ENCODE data around the gene DNAJC13.

Gene DNAJC13

DNA sequence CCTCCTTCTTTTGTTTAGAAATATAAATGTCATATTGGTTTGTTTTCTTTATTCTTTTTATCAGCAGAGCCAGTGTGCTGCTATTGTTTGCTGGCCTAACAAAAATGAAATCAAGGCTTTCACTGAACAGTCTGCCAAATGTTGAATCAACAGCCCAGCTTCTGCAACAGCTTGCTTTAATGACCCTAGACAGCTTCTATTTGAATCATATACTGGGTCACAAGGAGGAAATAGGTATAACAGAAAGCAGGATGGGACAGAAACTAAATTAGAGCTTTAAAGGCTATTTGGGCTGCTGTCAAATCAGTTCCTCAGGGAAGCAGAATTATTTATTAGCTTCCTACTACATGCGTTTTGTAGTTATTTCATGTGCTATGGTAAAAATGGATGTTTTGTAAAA lies 12.1 kb upstream of the DNAJC13 start:
- DNase-seq (ENCODE audit: low read depth, low spot score) = no peak

DNA sequence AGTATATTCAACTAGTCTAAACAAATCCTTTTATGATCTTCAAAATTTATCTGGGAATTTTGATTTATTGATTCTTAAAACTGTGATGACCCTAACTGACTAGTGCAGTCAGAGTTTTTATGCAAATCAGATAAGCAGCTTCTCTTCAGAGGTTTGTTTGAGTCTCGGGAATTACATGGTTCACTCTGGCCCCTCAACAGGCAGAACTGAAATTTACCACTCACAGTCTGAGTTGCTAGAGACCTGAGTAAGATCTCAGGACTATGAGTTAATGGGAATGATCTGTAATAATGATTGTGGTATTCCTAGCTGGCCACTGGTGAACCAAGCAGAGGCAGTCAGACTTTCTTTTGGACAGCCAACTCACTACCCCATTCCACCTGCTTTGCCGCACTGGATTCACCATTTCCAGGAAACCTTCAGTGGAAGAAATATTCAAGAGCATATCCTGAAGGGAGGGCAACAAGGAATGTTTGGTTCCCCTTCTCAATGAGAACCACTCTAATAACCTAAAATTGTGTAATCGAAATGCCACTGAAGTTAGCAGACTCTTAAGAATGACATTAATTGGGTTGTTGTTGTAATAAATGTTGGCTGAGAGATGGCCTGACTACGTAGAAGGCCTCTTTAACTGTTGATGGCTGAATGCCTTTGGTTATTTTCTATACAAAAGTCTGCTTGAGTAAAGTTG lies 11.5 kb upstream of the DNAJC13 start:
- no peak for DNase-seq (ENCODE audit: low read depth, low spot score)

DNA sequence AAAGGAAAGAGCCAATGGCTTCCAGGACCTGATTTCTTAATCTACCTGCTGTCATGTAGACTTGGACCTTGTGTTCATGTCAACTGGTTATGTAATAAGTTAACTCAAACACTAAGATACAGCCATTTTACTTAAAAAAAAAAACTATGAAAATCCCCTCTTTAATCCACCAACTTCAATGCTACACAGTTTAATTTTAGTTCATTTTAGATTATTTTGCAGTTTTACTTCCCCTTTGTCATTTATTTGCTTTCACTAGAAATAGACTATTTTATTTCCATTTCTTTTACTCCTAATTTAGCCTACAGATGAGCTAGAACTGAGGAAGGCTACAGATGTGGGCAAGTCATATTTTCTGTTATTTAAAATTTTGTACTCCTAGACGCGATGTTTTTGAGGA lies 10.7 kb upstream of the DNAJC13 start:
- no peak for DNase-seq (ENCODE audit: low read depth, low spot score)

DNA sequence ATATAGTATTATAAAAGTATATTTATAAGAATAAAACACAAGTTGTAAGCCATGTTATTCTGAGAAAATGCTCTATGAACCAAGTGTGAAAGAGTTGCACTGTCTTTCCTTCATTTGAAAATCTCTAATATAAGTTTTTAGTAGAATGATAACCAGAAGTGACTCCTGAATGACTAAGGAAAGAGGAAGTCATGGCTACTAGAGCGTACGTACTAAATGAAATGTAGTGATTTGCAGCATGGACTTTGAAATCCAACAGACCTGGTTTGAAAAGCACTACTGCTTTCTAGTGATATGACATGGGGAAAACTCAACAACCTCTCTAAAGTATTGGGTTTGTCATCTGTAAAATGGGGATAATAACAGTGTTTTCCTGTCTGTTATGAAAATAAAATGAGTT lies 10.3 kb upstream of the DNAJC13 start:
- DNase-seq (ENCODE audit: low read depth, low spot score) = no peak

DNA sequence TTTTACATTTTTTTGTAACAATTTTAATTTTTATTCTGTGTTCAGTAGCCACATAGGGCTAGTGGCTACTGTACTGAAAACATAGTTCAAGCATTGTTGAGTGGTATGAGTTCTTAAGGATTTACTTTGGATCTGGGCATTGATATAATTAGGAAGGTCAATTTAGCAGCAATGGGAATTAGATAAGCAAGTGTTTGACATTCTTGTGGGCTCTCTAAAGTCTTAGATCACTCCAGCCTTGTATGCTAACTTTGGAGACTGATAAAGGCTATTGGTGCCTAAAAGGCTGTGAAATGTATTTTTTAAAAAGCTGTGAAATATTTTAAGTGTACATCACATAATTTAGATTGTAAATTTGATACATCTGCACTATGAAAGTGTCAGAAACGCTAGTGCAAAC lies 2.5 kb upstream of the DNAJC13 start:
- no peak for DNase-seq (ENCODE audit: low read depth, low spot score)

DNA sequence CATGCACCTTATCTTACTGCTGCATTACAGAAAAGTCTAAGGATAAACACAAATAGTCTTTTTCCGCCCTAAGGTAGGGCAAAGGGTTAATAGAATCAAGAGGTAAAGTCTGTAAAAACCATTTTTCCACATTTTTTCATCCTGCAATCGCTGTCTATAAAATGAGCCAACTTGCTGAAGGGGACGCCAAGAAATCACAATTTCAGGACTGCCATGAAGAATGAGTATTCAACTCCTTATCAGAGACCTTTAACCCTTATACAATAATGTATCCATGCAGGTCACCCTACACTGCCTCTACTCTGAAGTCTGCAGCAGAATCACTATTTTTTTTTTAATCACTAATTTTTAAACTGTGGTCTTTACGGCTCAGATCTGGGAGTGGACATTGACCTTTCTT lies 1.1 kb upstream of the DNAJC13 start:
- no peak for DNase-seq (ENCODE audit: low read depth, low spot score)

DNA sequence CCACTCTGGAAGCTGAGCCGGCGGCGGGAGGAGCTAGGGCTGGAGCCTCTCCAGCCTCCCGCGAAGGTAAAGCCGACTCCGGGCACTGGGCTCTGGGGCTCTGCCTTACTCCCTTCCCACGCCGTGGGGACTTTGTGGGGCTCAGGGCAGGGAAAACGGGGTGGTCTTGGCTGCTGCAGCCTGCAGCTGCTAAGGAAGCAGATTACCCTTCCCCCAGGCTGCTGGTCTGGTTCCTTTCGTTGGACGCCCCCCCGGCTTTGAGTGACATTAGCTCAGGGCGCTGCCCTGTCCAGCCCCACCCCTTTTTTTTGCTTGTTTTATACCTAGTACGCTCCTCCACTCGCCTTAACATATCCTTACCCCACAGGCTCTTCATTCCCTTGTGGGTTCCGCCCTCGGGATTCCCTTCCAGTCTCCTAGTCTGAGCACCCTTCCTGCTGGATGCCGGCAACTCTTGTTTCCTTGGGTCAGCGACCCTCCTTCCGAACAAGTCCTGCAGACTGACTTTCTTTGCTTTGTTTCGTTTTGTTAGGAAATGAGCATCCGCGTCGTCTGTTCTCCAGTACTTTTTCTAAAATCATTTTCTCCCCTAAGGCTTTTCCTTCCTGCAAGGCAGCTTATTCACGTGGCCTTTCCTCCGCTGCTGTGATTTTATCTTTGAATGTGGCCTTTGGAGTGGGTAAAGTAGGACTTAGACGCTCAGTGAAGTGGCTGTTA lies 551 bp downstream of the DNAJC13 start:
- no peak for DNase-seq (ENCODE audit: low read depth, low spot score)

DNA sequence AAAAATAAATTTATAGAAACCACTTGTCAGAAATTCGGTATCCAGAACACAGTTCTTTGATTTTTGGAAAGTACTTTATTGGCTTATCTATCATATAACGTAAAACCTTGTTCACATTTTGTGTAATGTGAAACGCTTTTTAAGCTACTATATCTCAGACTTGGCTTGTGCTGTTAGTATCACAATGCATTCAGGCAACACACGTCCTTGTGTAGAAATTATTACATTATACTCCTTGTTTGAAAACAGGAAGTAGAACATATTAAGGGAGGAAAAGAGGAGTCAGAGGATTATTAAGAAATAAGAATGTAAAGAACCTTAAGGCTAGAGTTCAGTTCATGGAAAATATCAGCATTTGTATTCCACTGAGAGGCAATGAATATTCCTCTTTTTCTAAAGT lies 1.6 kb downstream of the DNAJC13 start:
- no peak for DNase-seq (ENCODE audit: low read depth, low spot score)

DNA sequence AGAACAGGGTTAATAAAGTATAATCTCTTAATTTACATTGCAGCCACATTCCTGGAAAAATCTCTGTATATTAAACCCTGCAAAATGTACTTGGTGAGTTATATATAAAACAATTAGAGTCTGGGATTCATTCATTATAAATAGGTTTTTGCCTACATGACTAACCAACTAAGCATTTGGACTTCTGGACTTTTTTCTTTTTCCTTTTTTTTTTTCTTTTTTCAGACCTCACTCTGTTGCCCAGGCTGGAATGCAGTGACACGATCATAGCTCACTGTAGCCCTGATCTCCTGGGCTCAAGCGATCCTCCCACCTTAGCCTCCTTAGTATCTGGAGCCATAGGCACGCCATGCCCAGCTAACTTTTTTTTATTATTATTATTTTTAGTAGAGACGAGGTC lies 4.5 kb downstream of the DNAJC13 start:
- no peak for DNase-seq (ENCODE audit: low read depth, low spot score)

DNA sequence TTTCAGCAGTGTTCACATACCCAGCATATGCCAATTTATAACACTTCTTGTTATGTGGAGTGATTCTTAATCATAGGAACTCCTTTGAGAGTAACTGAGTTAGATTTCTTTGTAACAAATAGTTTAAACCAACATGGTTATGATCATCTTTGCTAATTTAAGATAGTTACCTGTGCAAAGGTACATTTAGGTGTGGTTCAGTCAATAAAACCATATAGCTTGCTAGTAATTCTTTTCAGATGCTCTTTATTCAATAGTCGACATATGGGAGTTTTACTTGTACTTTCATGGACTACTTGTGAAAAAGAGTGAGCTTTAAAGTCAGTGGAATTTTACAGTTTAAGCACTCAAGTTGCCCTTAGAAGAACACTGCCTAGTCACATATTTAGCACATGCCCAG lies 5.2 kb downstream of the DNAJC13 start:
- DNase-seq (ENCODE audit: low read depth, low spot score) = no peak

DNA sequence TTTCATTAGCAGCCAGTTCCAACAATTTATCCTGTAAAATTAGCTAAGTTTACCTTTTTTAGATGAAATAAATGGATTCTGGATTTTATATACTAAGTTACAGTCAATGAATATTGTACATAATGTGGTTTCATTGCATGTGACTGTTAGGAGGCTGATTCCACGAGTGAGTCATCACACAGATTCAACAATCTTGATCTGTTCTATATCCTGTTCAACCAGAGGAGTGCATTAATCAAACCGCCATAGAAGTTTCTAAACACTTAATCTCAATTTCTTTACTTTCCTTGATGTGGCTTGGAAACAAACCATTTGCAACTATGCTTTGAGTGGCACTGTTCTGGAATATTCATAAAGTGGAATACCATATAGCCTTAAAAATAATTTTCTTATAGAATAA lies 15.3 kb downstream of the DNAJC13 start:
- DNase-seq (ENCODE audit: low read depth, low spot score) = no peak

DNA sequence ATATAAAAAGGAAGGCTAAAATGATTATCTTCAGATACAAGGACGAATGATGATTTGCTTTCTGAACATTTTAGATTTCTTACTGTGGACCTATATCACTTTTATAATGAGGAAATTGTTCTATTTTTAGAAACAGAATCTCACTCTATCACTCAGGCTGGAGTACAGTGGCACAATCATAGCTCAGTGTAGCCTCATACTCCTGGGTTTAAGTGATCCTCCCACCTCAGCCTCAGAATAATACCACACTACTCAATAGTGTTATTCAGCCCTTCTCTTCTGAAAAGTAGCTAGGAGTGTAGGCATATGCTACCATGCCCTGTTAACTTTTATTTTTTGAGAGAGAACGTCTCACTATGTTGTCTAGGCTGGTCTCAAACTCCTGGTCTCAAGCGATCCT lies 15.8 kb downstream of the DNAJC13 start:
- DNase-seq (ENCODE audit: low read depth, low spot score) = no peak

DNA sequence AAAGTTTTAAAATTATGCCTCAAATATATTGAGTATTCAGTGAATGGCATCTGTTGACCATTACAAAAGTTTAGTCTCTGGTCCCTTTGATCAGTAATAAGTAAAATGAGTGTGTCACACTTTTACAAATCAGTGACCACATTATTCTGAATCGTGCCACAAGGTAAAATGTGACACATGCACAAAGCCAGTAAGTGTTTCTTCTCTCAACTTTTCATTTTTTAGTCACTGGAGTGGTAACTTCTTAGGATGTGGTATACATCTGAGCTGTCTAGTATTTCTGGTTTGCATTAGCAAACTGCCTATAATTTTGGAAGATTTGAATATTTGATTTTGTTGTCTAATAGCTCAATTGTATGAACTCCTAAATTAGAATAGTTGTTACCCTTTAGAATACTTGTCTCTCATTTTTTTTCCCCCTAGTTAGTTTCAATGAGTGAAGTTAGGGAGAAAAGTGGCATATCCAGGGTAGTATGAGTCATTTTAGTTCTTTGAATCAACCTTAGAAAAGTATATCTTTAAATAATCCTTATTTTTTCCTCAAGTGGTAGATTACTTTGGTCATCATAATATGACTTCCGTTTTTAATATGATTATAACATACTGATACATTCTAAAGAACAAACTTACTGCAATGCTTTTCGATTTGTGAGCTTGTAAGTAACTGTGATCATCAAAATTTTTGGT lies 18.1 kb downstream of the DNAJC13 start:
- no peak for DNase-seq (ENCODE audit: low read depth, low spot score)

DNA sequence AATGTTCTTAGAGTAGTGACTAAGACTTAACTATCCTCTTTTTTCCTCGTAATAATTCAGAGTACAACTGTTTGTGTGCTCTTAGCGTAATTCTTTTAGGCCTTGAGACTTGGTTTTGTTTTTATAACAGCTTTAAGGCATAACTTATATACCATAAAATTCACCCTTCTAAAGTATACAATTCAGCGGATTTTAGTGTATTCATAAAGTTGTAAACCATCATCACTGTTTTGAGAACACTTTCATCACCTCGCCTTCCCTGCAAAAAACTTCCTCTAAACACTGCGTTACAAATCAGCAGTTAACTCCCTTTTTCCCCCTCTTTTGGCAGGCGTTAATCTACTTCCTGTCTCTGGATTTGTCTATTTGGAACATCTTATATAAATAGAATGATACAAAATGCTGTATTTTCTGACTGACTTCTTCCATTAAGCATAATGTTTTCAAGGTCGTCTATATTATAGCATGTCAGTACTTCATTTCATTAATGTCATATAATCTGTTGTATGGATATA lies 18.7 kb downstream of the DNAJC13 start:
- no peak for DNase-seq (ENCODE audit: low read depth, low spot score)

DNA sequence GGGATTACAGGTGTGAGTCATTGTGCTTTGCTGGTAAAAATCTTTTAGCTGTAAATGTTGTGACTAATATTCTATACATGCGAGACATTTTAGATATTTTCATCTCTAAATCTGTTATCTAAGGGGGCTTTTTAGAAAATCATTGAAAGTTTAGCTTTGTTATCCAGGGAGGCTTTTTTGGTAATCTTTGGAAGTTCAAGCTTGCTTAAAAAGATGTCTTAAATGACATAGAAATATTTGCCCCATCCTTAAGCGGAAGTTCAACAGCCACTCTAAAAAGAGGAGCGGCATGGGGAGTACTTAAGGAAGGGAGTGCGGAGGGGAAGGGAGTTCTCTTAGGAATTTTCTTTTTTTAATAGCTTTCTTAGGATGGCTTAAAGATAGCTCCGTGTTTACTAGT lies 26.1 kb downstream of the DNAJC13 start:
- no peak for DNase-seq (ENCODE audit: low read depth, low spot score)

DNA sequence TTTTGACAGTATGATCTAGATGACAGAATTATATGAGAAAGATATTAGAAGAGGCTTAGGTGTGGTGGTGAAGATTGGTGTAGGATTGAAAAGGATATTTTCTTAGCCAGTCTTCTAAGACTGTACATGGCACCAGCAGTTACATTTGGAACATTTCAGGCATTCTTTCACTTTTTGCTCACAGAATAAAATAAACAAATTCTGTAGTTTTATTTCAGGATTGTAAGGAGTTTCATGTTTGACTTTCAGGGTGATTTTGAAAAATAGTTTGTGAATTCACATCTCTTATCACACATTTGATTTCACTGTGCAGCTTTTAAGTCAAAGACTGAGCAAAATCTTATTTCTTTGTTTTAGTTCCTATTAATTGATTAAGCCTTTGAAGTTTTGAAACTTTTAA lies 27.1 kb downstream of the DNAJC13 start:
- DNase-seq (ENCODE audit: low read depth, low spot score) = no peak

DNA sequence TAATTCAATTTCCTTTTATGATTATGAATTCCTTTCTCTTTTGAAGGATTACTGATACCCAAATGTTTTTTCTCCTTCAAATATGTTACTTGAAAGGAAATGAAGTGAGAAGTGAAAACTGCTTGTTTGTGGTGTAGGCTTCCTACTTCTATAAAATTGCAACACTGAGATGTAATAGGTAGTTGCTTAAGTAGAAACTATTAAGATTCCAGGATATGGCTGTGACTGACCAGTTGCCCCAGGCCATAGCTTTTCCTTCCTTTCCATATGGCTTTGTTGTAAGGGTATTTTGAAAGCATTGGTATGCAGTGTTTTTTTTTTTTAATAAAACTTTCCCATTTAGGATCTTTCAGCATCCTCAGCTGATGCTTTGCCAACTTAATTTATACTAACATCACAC lies 28.5 kb downstream of the DNAJC13 start:
- DNase-seq (ENCODE audit: low read depth, low spot score) = no peak

DNA sequence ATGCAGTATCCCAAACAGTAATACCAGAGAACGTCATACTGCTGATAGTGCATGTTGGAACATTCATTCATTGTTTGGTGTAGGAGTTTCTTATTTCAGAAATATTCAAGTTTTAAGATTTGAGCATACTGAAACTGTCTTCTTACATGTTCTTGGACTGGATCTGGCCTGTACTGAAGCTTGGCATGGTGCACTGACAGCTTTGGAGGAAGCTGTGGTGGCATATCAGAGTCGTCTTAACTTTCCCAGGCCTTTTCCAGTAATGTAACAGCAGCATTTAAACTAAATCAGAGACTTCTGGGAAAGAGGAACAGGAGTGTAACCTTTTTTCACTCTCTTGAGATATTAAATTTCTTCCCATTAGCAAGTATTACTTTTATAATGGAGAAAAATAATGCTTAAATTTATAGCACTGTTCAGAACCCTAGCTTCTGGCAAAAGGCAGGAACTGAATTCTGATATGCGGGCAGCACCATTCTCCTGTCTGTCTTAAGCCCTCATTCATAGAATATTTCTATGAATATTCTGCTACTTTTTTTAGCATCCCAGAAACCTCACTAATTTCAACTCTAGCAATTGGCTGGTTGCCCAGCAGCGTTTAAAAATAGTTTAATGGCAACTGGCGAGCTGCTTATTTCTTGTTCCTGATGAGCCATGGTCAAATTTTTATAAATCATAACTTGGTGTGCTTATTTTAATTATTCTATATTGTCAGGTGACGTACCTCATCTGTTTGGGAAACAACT lies 31.1 kb downstream of the DNAJC13 start:
- no peak for DNase-seq (ENCODE audit: low read depth, low spot score)

DNA sequence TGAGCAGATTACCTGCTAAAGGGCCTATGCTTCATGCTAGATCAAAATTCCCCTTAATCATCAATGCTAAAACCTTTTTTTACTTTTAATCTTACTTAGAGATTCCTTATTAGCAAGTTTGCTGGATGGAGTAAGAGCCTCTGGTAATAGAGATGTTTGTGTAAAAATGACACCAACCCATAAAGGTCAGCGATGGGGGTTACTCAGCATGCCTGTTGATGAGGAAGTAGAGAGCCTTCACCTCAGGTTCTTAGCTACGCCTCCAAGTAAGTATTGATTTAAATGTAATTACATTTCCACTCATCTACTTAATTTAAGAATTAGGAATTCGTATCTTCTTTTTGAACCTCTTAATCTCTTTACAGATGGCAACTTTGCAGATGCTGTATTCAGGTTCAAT lies 38.8 kb downstream of the DNAJC13 start:
- no peak for DNase-seq (ENCODE audit: low read depth, low spot score)

DNA sequence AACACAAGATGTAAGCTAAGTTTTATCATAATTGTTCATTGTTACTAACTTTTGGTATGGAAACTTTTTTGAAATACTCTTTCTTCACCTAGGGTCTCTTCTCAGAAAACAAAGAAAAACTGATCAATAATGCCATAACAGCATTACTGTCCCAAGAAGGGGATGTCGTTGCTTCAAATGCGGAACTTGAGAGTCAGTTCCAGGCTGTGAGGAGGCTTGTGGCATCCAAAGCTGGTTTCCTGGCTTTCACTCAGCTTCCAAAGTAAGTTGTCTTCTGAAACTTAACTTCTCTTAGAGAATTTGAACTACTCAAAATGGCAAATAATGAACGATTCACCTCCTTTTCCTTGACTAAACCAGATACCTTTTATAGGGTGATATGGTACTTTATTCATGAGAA lies 39.3 kb downstream of the DNAJC13 start:
- DNase-seq (ENCODE audit: low read depth, low spot score) = no peak

DNA sequence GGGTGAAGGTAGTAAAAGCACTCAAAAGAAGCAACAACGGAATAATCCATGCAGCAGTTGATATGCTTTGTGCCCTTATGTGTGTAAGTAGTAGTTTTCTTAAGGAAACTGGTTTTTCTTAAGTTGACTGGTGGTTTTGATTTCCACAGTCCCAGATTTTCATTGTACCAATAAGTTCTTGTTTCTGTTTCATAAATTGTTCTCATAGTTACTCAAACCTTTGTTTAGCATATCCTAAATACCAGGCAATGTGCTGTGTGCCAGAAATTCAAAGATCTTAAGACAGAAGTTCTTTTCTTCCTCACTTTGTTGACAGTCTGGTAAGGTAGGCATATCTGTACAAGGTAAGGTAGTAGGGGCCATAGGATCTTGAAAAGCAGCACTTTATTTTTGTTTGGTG lies 40.0 kb downstream of the DNAJC13 start:
- DNase-seq (ENCODE audit: low read depth, low spot score) = no peak

DNA sequence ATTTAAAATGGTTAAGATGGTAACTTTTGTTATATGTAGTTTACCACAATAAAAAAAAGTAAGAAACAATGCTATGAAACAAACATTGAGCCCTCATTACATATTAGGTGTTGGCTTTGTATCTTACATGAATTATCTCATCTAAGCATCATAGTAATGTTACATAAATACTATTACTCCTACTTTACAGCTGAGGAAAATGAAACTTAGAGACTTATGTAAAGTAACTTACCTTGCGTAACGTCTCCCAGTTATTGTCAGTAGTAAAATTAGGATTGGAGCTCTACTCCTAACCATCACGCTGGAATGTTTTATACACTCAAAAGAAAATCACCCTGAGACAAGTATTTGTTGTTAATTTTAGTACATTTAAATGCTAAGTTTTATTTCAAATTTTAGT lies 42.2 kb downstream of the DNAJC13 start:
- no peak for DNase-seq (ENCODE audit: low read depth, low spot score)
